IMR-90 (cell line): ENCODE measurements around the gene RB1. TPM values are rescaled to one million over a fixed set of nuclear protein-coding genes. Genes with fewer than 3 reads are reported as not detected.

Experiments used
- ATAC-seq: fragments of 200-7000 bp; cut with Tn5 transposase; 2 replicates; pipeline ENCODE4 v1.9.1; 2020; ENCODE audit warnings: low read depth, mild to moderate bottlenecking, moderate library complexity
- BruUV-seq: library from RNA; stranded (reverse); fragments of 400-500 nt; replicated peaks from 2 replicates; lab custom pipeline; 2021; lab: Mats Ljungman, UMichigan
- CTCF ChIA-PET: fragments of 300-600 bp; formaldehyde crosslinking; extraction: SDS; loops from one replicate; lab custom pipeline; 2021; ENCODE audit warnings: antibody characterized with exemption; lab: Yijun Ruan, JAX
- POLR2A ChIA-PET: fragments of 300-600 bp; sonication (Branson Sonifier 250); formaldehyde crosslinking; loops from one replicate; lab custom pipeline; 2022; ENCODE audit warnings: antibody characterized with exemption; ENCODE audit not compliant: unreplicated experiment; lab: Charles Lee
- DNase-seq: peaks from one replicate; pipeline ENCODE4 v3.0.0; 2013
- H2AFZ ChIP-seq: replicated peaks from 2 replicates; pipeline ENCODE3; 2013; ENCODE audit warnings: low read length, mild to moderate bottlenecking; ENCODE audit not compliant: poor library complexity
- H2AK5ac ChIP-seq: 2 replicates; pipeline ENCODE4 v1.6.1; 2013; ENCODE audit warnings: low read depth, low read length, inconsistent platforms
- H2AK9ac ChIP-seq: replicated peaks from 2 replicates; pipeline ENCODE3; 2013; ENCODE audit warnings: mild to moderate bottlenecking, low read depth, low read length, moderate library complexity; ENCODE audit not compliant: poor library complexity
- H2BK120ac ChIP-seq: 2 replicates; pipeline ENCODE4 v1.6.1; 2013; ENCODE audit warnings: low read depth, low read length, inconsistent platforms
- H2BK15ac ChIP-seq: 3 replicates; pipeline ENCODE4 v1.6.1; 2013; ENCODE audit warnings: low read depth, low read length, inconsistent platforms
- H2BK20ac ChIP-seq: 2 replicates; pipeline ENCODE4 v1.6.1; 2013; ENCODE audit warnings: low read depth, mild to moderate bottlenecking, inconsistent platforms, low read length, moderate library complexity
- H2BK5ac ChIP-seq: 2 replicates; pipeline ENCODE4 v1.6.1; 2013; ENCODE audit warnings: mild to moderate bottlenecking, low read depth, low read length, inconsistent platforms; ENCODE audit not compliant: poor library complexity, severe bottlenecking
- H3K14ac ChIP-seq: replicated peaks from 2 replicates; pipeline ENCODE4 v1.6.1; 2013; ENCODE audit warnings: low read depth, low read length, inconsistent platforms
- H3K18ac ChIP-seq: 2 replicates; pipeline ENCODE4 v1.6.1; 2013; ENCODE audit warnings: low read depth, low read length, control low read depth
- H3K23ac ChIP-seq: 2 replicates; pipeline ENCODE4 v1.6.1; 2013; ENCODE audit warnings: low read depth, low read length, inconsistent platforms
- H3K27ac ChIP-seq: 2 replicates; pipeline ENCODE4 v1.5.1; 2013; ENCODE audit warnings: mild to moderate bottlenecking, control low read depth, low read length; ENCODE audit not compliant: insufficient read depth
- H3K27me3 ChIP-seq: 2 replicates; pipeline ENCODE4 v1.6.1; 2013; ENCODE audit warnings: low read length; ENCODE audit not compliant: control insufficient read depth, insufficient read depth
- H3K36me3 ChIP-seq: 2 replicates; pipeline ENCODE4 v1.6.1; 2013; ENCODE audit warnings: low read length, mixed read lengths; ENCODE audit not compliant: control insufficient read depth, insufficient read depth
- H3K4ac ChIP-seq: 2 replicates; pipeline ENCODE4 v1.6.1; 2013; ENCODE audit warnings: low read depth, low read length, inconsistent platforms
- H3K4me1 ChIP-seq: 2 replicates; pipeline ENCODE4 v1.6.1; 2013; ENCODE audit warnings: low read length, mixed read lengths; ENCODE audit not compliant: control insufficient read depth, insufficient read depth
- H3K4me2 ChIP-seq: 2 replicates; pipeline ENCODE4 v1.6.1; 2013; ENCODE audit warnings: low read depth, mild to moderate bottlenecking, control low read depth, low read length, moderate library complexity
- H3K4me3 ChIP-seq: 2 replicates; pipeline ENCODE4 v1.5.1; 2013; ENCODE audit warnings: low read depth, mild to moderate bottlenecking, control low read depth, low read length, moderate library complexity; ENCODE audit not compliant: insufficient read depth
- H3K56ac ChIP-seq: 2 replicates; pipeline ENCODE4 v1.6.1; 2013; ENCODE audit warnings: low read length, inconsistent platforms; ENCODE audit not compliant: insufficient read depth; ENCODE audit errors: extremely low read depth
- H3K79me1 ChIP-seq, 2 experiments: 2 replicates each; pipeline ENCODE4 v1.6.1; 2013; ENCODE audit warnings: low read length in 2 of 2, inconsistent platforms in 1 of 2, low read depth in 1 of 2
- H3K9ac ChIP-seq: 2 replicates; pipeline ENCODE4 v1.6.1; 2013; ENCODE audit warnings: low read depth, low read length, control low read depth
- H3K9me1 ChIP-seq: 2 replicates; pipeline ENCODE4 v1.6.1; 2013; ENCODE audit warnings: low read length, inconsistent platforms; ENCODE audit not compliant: insufficient read depth
- H3K9me3 ChIP-seq: 2 replicates; pipeline ENCODE4 v1.6.1; 2013; ENCODE audit warnings: low read length; ENCODE audit not compliant: control insufficient read depth, insufficient read depth
- H4K20me1 ChIP-seq: 2 replicates; pipeline ENCODE4 v1.6.1; 2013; ENCODE audit warnings: low read length, inconsistent platforms; ENCODE audit not compliant: insufficient read depth
- H4K5ac ChIP-seq: 2 replicates; pipeline ENCODE4 v1.6.1; 2013; ENCODE audit warnings: mild to moderate bottlenecking, low read depth, low read length, control low read depth
- H4K8ac ChIP-seq, 2 experiments: 2 replicates each; pipeline ENCODE4 v1.6.1; 2013; ENCODE audit warnings: low read depth in 2 of 2, low read length in 2 of 2, control low read depth in 1 of 2, inconsistent platforms in 1 of 2
- H4K91ac ChIP-seq: 2 replicates; pipeline ENCODE4 v1.6.1; 2013; ENCODE audit warnings: low read depth, low read length, inconsistent platforms; ENCODE audit not compliant: insufficient read depth
- BHLHE40 ChIP-seq: fragments of 150-350 bp; IDR thresholded peaks from 2 replicates; pipeline ENCODE4 v1.6.1; 2016; ENCODE audit warnings: mild to moderate bottlenecking, low read depth, low read length
- CEBPB ChIP-seq: IDR thresholded peaks from 2 replicates; pipeline ENCODE4 v1.6.1; 2012; ENCODE audit warnings: low read depth, low read length, improper control_type of control experiment
- FOS ChIP-seq: fragments of 150-350 bp; IDR thresholded peaks from 2 replicates; pipeline ENCODE4 v1.6.1; 2016; ENCODE audit warnings: low read depth, low read length
- MXI1 ChIP-seq: IDR thresholded peaks from 2 replicates; pipeline ENCODE4 v1.6.1; 2012; ENCODE audit warnings: low read depth, mild to moderate bottlenecking, low read length, moderate library complexity, borderline replicate concordance
- POLR2A ChIP-seq: IDR thresholded peaks from 2 replicates; pipeline ENCODE4 v1.6.1; 2012; ENCODE audit warnings: mild to moderate bottlenecking, low read depth, low read length
- RCOR1 ChIP-seq: IDR thresholded peaks from 2 replicates; pipeline ENCODE4 v1.6.1; 2012; ENCODE audit warnings: mild to moderate bottlenecking, low read length, improper control_type of control experiment; ENCODE audit not compliant: insufficient replicate concordance
- USF2 ChIP-seq: fragments of 150-350 bp; IDR thresholded peaks from 2 replicates; pipeline ENCODE4 v1.6.1; 2017; ENCODE audit warnings: mild to moderate bottlenecking, antibody characterized with exemption, low read length, low read depth
- WGBS, 2 experiments: methylation state at CpG; one replicate each; pipeline versions ENCODE4 v1.1.5 to v1.1.7; 2013; ENCODE audit warnings: missing lambda C conversion rate in 2 of 2; ENCODE audit not compliant: insufficient read length in 1 of 2; ENCODE audit errors: extremely low coverage in 2 of 2; 5-methylcytosine and 5-hydroxymethylcytosine counted together
- dilution Hi-C: fragments of 300-500 bp; cut with HindIII; formaldehyde crosslinking; loops from one replicate; pipeline ENCODE4 v1.14.3; 2018; ENCODE audit warnings: low sequenced_read_pairs; ENCODE audit not compliant: unreplicated experiment
- in situ Hi-C: fragments of 300-500 bp; cut with MboI; formaldehyde crosslinking; loops from 3 replicates; pipeline ENCODE4 v1.14.3; 2019; ENCODE audit warnings: low sequenced_read_pairs, inconsistent platforms, mixed read lengths
- intact Hi-C: fragments of 100-400 bp; cut with micrococcal nuclease; formaldehyde crosslinking; loops from 2 replicates; pipeline ENCODE4 v1.10.0; 2022
- polyA plus RNA-seq, 3 experiments: library from polyadenylated mRNA; depleted of rRNA; stranded (reverse); fragments of >200 nt; gene quantifications; 2 replicates each; pipeline ENCODE4 v1.2.3, GENCODE V29; 2012; ENCODE audit warnings: low replicate concordance in 1 of 3
- total RNA-seq: library from RNA; depleted of rRNA; stranded (reverse); fragments of >200 nt; gene quantifications from 2 replicates; pipeline ENCODE4 v1.2.3, GENCODE V29; 2012

RB1 gene
- total and polyA plus RNA-seq, 2 of the 4 experiments (the other 2 are of a cell fraction) = 11.4 to 15.4 TPM

GRCh38 chr13:48446464-48446863 is 142.9 kb downstream of the RB1 start:
- Histone ChIP-seq H3K14ac (peak overlapping the region; percentile 47; the same call in 1 of the 2 replicates), H3K9me1 (no peaks in the 10 kb centered on the region), H3K4me3 (no peak overlapping the region), H2BK120ac (peak overlapping the region; percentile 59; the same call in 1 of the 2 replicates), H3K79me1 (peaks cover 12 to 29% of the 10 kb centered on the region in 2 experiments), H2AK5ac (no peak overlapping the region), H2BK5ac (peak overlapping the region; percentile 72), H3K56ac (no peak overlapping the region), H3K9me3 (no peaks in the 10 kb centered on the region), H2BK20ac (peak overlapping the region; percentile 68), H3K9ac (no peak overlapping the region), H3K27ac (no peak overlapping the region), H2BK15ac (peak overlapping the region; percentile 74; the same call in 1 of the 3 replicates), H3K36me3 (no peaks in the 10 kb centered on the region), H3K27me3 (no peaks in the 10 kb centered on the region), H4K5ac (no peak overlapping the region), H3K4me2 (peak overlapping the region; percentile 42; the same call in 1 of the 2 replicates), H3K4ac (peak overlapping the region; percentile 57; the same call in 1 of the 2 replicates), H3K4me1 (peaks cover 17% of the 10 kb centered on the region), H3K18ac (peak overlapping the region; percentile 14; the same call in 1 of the 2 replicates), H3K23ac (0 out of 2 replicates have a peak overlapping the region, but pooled peaks have one; percentile 6), H2AFZ (no peak overlapping the region), H4K91ac (peak overlapping the region; percentile 39; the same call in 1 of the 2 replicates), H2AK9ac (no peak overlapping the region), H4K20me1 (0 out of 2 replicates have a peak, but pooled peaks cover 4% of the 10 kb centered on the region), H4K8ac (peak overlapping the region in 1 of 2 experiments; percentile 14; a peak in 1 of 4 replicates)
- no peak for TF ChIP-seq RCOR1
- TF ChIP-seq POLR2A = no peak
- TF ChIP-seq FOS = peak; percentile 56; the same call in 1 of the 2 replicates
- TF ChIP-seq CEBPB = peak; percentile 49
- TF ChIP-seq USF2 = no peak
- TF ChIP-seq MXI1 = no peak
- TF ChIP-seq BHLHE40 = no peak
- no TSS peak for BruUV-seq
- in situ Hi-C loops (no loop called here), intact Hi-C loops (loop anchor here (1.0 to 5.0 kb wide), 2 partner anchors 33 to 214 kb away; partner anchors contain the start of genes ITM2B and LPAR6), dilution Hi-C loops (no loop called here)
- WGBS, 2 experiments = no CpG with 5 or more reads among the region's 1 CpG
- ChIA-PET CTCF (no interaction called here), POLR2A (no interaction called here)
- DNase-seq (peak; percentile 84), ATAC-seq (peak; percentile 75)
